H1 (cell line): ENCODE data around the gene SUSD1. TPM values are rescaled to one million over a fixed set of nuclear protein-coding genes. Genes with fewer than 3 reads are reported as not detected.

Experiments used
- CTCF ChIA-PET: fragments of 300-600 bp; sonication (Branson Sonifier 250); formaldehyde crosslinking; loops from one replicate; lab custom pipeline; 2021; ENCODE audit not compliant: partially characterized antibody; lab: Charles Lee
- POLR2A ChIA-PET: fragments of 300-600 bp; sonication (Branson Sonifier 250); formaldehyde crosslinking; loops from one replicate; lab custom pipeline; 2021; ENCODE audit warnings: inconsistent platforms; ENCODE audit not compliant: partially characterized antibody; lab: Charles Lee
- DNase-seq, 2 experiments: peaks; one replicate each; pipeline versions ENCODE4 v3.0.0 to v3.0.0-alpha.2; 2010 to 2022; ENCODE audit warnings: low spot score in 2 of 2, low read depth in 1 of 2, mixed read lengths in 1 of 2
- FAIRE-seq: peaks from 2 replicates; lab custom pipeline; 2011; peaks lifted over from hg19 to GRCh38; lab: Jason Lieb, UNC
- H2AFZ ChIP-seq: 2 replicates; pipeline ENCODE4 v1.8.1; 2012; ENCODE audit warnings: low read length, inconsistent platforms
- H2AK5ac ChIP-seq: 2 replicates; pipeline ENCODE4 v1.6.1; 2013; ENCODE audit warnings: low read depth, low read length
- H2BK120ac ChIP-seq: replicated peaks from 2 replicates; pipeline ENCODE3; 2013; ENCODE audit warnings: low read depth, low read length, inconsistent platforms
- H2BK12ac ChIP-seq: 2 replicates; pipeline ENCODE4 v1.6.1; 2013; ENCODE audit warnings: low read depth, low read length
- H2BK15ac ChIP-seq: 2 replicates; pipeline ENCODE4 v1.6.1; 2013; ENCODE audit warnings: low read length
- H2BK20ac ChIP-seq: 2 replicates; pipeline ENCODE4 v1.6.1; 2013; ENCODE audit warnings: low read length
- H2BK5ac ChIP-seq: 2 replicates; pipeline ENCODE4 v1.6.1; 2013; ENCODE audit warnings: low read depth, low read length
- H3K14ac ChIP-seq: 2 replicates; pipeline ENCODE4 v1.6.1; 2013; ENCODE audit warnings: inconsistent platforms; ENCODE audit not compliant: insufficient read length
- H3K18ac ChIP-seq: 2 replicates; pipeline ENCODE4 v1.6.1; 2013; ENCODE audit warnings: low read length; ENCODE audit errors: extremely low read depth
- H3K23ac ChIP-seq: 2 replicates; pipeline ENCODE4 v1.6.1; 2013; ENCODE audit warnings: inconsistent platforms; ENCODE audit not compliant: insufficient read length
- H3K23me2 ChIP-seq: 2 replicates; pipeline ENCODE4 v1.6.1; 2013; ENCODE audit warnings: low read depth, low read length
- H3K27ac ChIP-seq: 2 replicates; pipeline ENCODE4 v1.6.1; 2011; ENCODE audit warnings: low read depth, low read length, inconsistent platforms
- H3K27me3 ChIP-seq, 4 experiments: replicated peaks in 1 of 4; 1 replicate in 1 of 4; 2 replicates in 3 of 4; pipeline versions ENCODE4 v1.6.1 to v1.8.1; 2011 to 2013; ENCODE audit warnings: low read length in 3 of 4, mild to moderate bottlenecking in 3 of 4, inconsistent platforms in 2 of 4, mixed read lengths in 2 of 4, moderate library complexity in 1 of 4; ENCODE audit not compliant: control insufficient read depth in 3 of 4, insufficient read depth in 3 of 4; ENCODE audit errors: extremely low read depth in 1 of 4
- H3K36me3 ChIP-seq, 4 experiments: 2 replicates each; pipeline versions ENCODE4 v1.6.1 to v1.8.1; 2011 to 2013; ENCODE audit warnings: mild to moderate bottlenecking in 4 of 4, low read length in 3 of 4, moderate library complexity in 2 of 4, control low read depth in 1 of 4, inconsistent platforms in 1 of 4; ENCODE audit not compliant: insufficient read depth in 4 of 4, control insufficient read depth in 2 of 4
- H3K4ac ChIP-seq: replicated peaks from 2 replicates; pipeline ENCODE3; 2013; ENCODE audit warnings: low read length, low read depth, mixed read lengths, inconsistent platforms; ENCODE audit not compliant: insufficient read length
- H3K4me1 ChIP-seq, 4 experiments: replicated peaks in 1 of 4; 1 replicate in 1 of 4; 2 replicates in 3 of 4; pipeline versions ENCODE4 v1.6.1 to v1.8.1; 2011 to 2013; ENCODE audit warnings: low read length in 3 of 4, inconsistent platforms in 2 of 4, mixed read lengths in 1 of 4; ENCODE audit not compliant: insufficient read depth in 4 of 4, control insufficient read depth in 3 of 4
- H3K4me2 ChIP-seq, 2 experiments: 2 replicates each; pipeline versions ENCODE4 v1.6.1 to v1.8.1; 2011 to 2013; ENCODE audit warnings: low read depth in 2 of 2, low read length in 2 of 2, control low read depth in 1 of 2, inconsistent platforms in 1 of 2, mild to moderate bottlenecking in 1 of 2; ENCODE audit not compliant: insufficient read depth in 1 of 2
- H3K4me3 ChIP-seq, 4 experiments: fragments of 200-600, 300-600 bp in 1 of 4; sonication (generic), shearing (Covaris generic), sonication (Bioruptor Twin) in 1 of 4; 2 replicates each; pipeline versions ENCODE4 v1.5.1 to v1.8.1; 2011 to 2016; ENCODE audit warnings: low read length in 4 of 4, low read depth in 3 of 4, control low read depth in 2 of 4, inconsistent platforms in 2 of 4, mild to moderate bottlenecking in 2 of 4, mixed read lengths in 1 of 4, moderate library complexity in 1 of 4; ENCODE audit not compliant: insufficient read depth in 2 of 4; ENCODE audit errors: extremely low read depth in 1 of 4
- H3K56ac ChIP-seq: replicated peaks from 2 replicates; pipeline ENCODE3; 2013; ENCODE audit warnings: low read depth, mild to moderate bottlenecking, mixed read lengths, low read length, inconsistent platforms; ENCODE audit not compliant: insufficient read length
- H3K79me1 ChIP-seq: 2 replicates; pipeline ENCODE4 v1.6.1; 2013; ENCODE audit warnings: low read depth, low read length, control low read depth
- H3K79me2 ChIP-seq, 2 experiments: 2 replicates each; pipeline versions ENCODE4 v1.6.1 to v1.8.1; 2012 to 2013; ENCODE audit warnings: low read length in 2 of 2, mild to moderate bottlenecking in 2 of 2, inconsistent platforms in 1 of 2; ENCODE audit not compliant: insufficient read depth in 2 of 2, control insufficient read depth in 1 of 2
- H3K9ac ChIP-seq, 4 experiments: replicated peaks in 1 of 4; 1 replicate in 1 of 4; 2 replicates in 3 of 4; pipeline versions ENCODE4 v1.6.1 to v1.8.1; 2011 to 2013; ENCODE audit warnings: low read depth in 3 of 4, low read length in 3 of 4, control low read depth in 2 of 4, mild to moderate bottlenecking in 2 of 4, moderate library complexity in 2 of 4, inconsistent platforms in 1 of 4; ENCODE audit errors: extremely low read depth in 1 of 4
- H3K9me3 ChIP-seq, 2 experiments: 2 replicates each; pipeline versions ENCODE4 v1.6.1 to v1.8.1; 2012 to 2013; ENCODE audit warnings: mild to moderate bottlenecking in 2 of 2, moderate library complexity in 2 of 2, control low read depth in 1 of 2, inconsistent platforms in 1 of 2, low read depth in 1 of 2, low read length in 1 of 2, mixed read lengths in 1 of 2; ENCODE audit not compliant: insufficient read depth in 2 of 2
- H4K20me1 ChIP-seq, 2 experiments: replicated peaks in 1 of 2; 2 replicates each; pipeline versions ENCODE3 to v1.8.1; 2011 to 2013; ENCODE audit warnings: inconsistent platforms in 2 of 2, low read length in 2 of 2, mild to moderate bottlenecking in 1 of 2; ENCODE audit not compliant: insufficient read depth in 2 of 2, control insufficient read depth in 1 of 2
- H4K5ac ChIP-seq: 2 replicates; pipeline ENCODE4 v1.6.1; 2013; ENCODE audit warnings: low read length, low read depth, mixed read lengths, inconsistent platforms; ENCODE audit not compliant: insufficient read length
- H4K8ac ChIP-seq: 2 replicates; pipeline ENCODE4 v1.8.0; 2013; ENCODE audit warnings: mild to moderate bottlenecking, moderate library complexity, low read length, inconsistent platforms; ENCODE audit not compliant: insufficient read depth; ENCODE audit errors: extremely low read depth
- H4K91ac ChIP-seq: replicated peaks from 2 replicates; pipeline ENCODE3; 2013; ENCODE audit warnings: low read length, mixed read lengths, inconsistent platforms; ENCODE audit not compliant: insufficient read length
- CTCF ChIP-seq, 3 experiments: IDR thresholded peaks; 1 replicate in 2 of 3; 2 replicates in 1 of 3; pipeline versions ENCODE4 v1.5.1 to v1.6.1; 2011; ENCODE audit warnings: low read length in 3 of 3, mild to moderate bottlenecking in 3 of 3, inconsistent platforms in 2 of 3, low read depth in 1 of 3, moderate library complexity in 1 of 3; ENCODE audit not compliant: insufficient read depth in 1 of 3; ENCODE audit errors: control extremely low read depth in 1 of 3
- KDM4A ChIP-seq: IDR thresholded peaks from one replicate; pipeline ENCODE4 v1.7.1; 2012; ENCODE audit warnings: low read depth, mild to moderate bottlenecking, moderate library complexity, low read length, inconsistent platforms; ENCODE audit not compliant: severe bottlenecking
- POLR2A ChIP-seq, 2 experiments: IDR thresholded peaks; 1 replicate in 1 of 2; 2 replicates in 1 of 2; pipeline ENCODE4 v1.6.1; 2011; ENCODE audit warnings: low read depth in 2 of 2, low read length in 2 of 2, mild to moderate bottlenecking in 2 of 2; ENCODE audit errors: control extremely low read depth in 1 of 2
- POLR2AphosphoS5 ChIP-seq: IDR thresholded peaks from 2 replicates; pipeline ENCODE4 v1.6.1; 2011; ENCODE audit warnings: low read depth, low read length
- TBP ChIP-seq: IDR thresholded peaks from 2 replicates; pipeline ENCODE4 v1.6.1; 2011; ENCODE audit warnings: low read depth, low read length, improper control_type of control experiment
- TEAD4 ChIP-seq: IDR thresholded peaks from 2 replicates; pipeline ENCODE4 v1.6.1; 2012; ENCODE audit warnings: low read depth, low read length, inconsistent platforms, mixed read lengths
- YY1 ChIP-seq: IDR thresholded peaks from 2 replicates; pipeline ENCODE4 v1.6.1; 2011; ENCODE audit warnings: low read depth, mild to moderate bottlenecking, low read length
- WGBS, 2 experiments: shearing (Covaris generic) in 1 of 2; methylation state at CpG; one replicate each; pipeline versions ENCODE4 v1.1.6 to v1.1.7; 2013 to 2015; ENCODE audit warnings: low lambda C conversion rate in 2 of 2, mixed read lengths in 2 of 2, inconsistent platforms in 1 of 2, low coverage in 1 of 2, missing lambda C conversion rate in 1 of 2; ENCODE audit not compliant: insufficient replicate concordance in 2 of 2, insufficient coverage in 1 of 2, insufficient read length in 1 of 2; ENCODE audit errors: extremely low coverage in 1 of 2, missing lambda C conversion rate in 1 of 2; 5-methylcytosine and 5-hydroxymethylcytosine counted together
- polyA plus RNA-seq, 7 experiments: library from polyadenylated mRNA; depleted of rRNA in 3 of 7; stranded (reverse) in 5 of 7; unstranded in 2 of 7; fragments of >200 nt in 5 of 7; fragments of 200-250 nt in 2 of 7; gene quantifications; 1 replicate in 5 of 7; 2 replicates in 1 of 7; 4 replicates in 1 of 7; pipeline versions ENCODE4 v1.2.1 to v1.2.3, GENCODE V29; 2011 to 2013; ENCODE audit warnings: missing spikeins in 2 of 7, mixed read lengths in 2 of 7
- total RNA-seq: library from RNA; stranded (reverse); fragmentation: NEBNext Ultra II Directional; extraction: Animal tissue kit (Norgen Biotek cat#: 25700); gene quantifications from 2 replicates; pipeline ENCODE4 v1.2.1, GENCODE V29; 2021
- TF ChIP-seq, protein P1 (sequence below): IDR thresholded peaks from 2 replicates; pipeline ENCODE4 v1.6.1; 2012; ENCODE audit warnings: low read length, inconsistent platforms
- TF ChIP-seq, protein P2 (sequence below): IDR thresholded peaks from 2 replicates; pipeline ENCODE4 v1.6.1; 2011; ENCODE audit warnings: low read length, improper control_type of control experiment

The SUSD1 gene
- total and polyA plus RNA-seq, 2 of the 8 experiments (the other 6 are each of a cell fraction or from before 2014, with no cell fraction given): 2.8 to 7.2 TPM

DNA sequence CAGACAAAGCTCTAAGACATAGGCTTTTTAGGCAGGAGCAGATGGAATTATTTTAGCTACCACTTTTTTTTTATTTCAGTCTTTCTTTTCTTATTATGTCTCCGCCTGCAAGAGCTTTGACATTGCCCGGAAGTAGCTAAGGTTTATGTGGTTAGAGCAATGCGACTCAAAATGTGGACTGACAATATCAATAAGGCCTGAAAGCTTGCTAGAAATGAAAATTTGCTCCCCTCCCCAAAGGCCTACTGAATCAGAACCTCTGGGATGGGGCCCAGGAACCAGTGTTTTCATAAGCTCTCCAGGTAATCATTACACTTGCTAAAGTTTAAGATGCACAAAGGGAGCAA lies 81.3 kb downstream of the SUSD1 start:
- no peak overlapping the region for H2BK12ac ChIP-seq
- FAIRE-seq: no peak
- H3K36me3 ChIP-seq: peaks cover 0 to 3% (median 0%) of the 10 kb centered on the region in 4 experiments; a peak in 1 of 8 replicates
- H4K20me1 ChIP-seq: no peaks in the 10 kb centered on the region
- no peak overlapping the region for H3K14ac ChIP-seq
- H3K18ac ChIP-seq: no peak overlapping the region
- no peaks in the 10 kb centered on the region for H3K79me2 ChIP-seq
- H2BK15ac ChIP-seq: no peak overlapping the region
- no peak overlapping the region for H2BK120ac ChIP-seq
- no peaks in the 10 kb centered on the region for H3K79me1 ChIP-seq
- WGBS, 2 experiments: 66% methylated on average over 3 of the region's 3 CpGs; no CpG with 5 or more reads in 1 of the 2 experiments
- no peak overlapping the region for H4K91ac ChIP-seq
- no peak overlapping the region for H3K56ac ChIP-seq
- peaks cover 3 to 14% (median 6%) of the 10 kb centered on the region in 4 experiments; a peak in 6 of 7 replicates for H3K4me1 ChIP-seq
- H3K9ac ChIP-seq: no peak overlapping the region
- H3K4me2 ChIP-seq: no peak overlapping the region
- H2AK5ac ChIP-seq: no peak overlapping the region
- H2BK5ac ChIP-seq: no peak overlapping the region
- no peak overlapping the region for H4K5ac ChIP-seq
- H3K4ac ChIP-seq: no peak overlapping the region
- ChIA-PET CTCF (interaction anchor here (0.6 to 2.2 kb wide), 10 partner anchors 9 to 273 kb away, joined by 3 to 9 read pairs (median 3); no protein-coding TSS in a partner anchor), POLR2A (interaction anchor here (0.7 kb wide), 1 partner anchor 19 kb away, joined by 3 read pairs; no protein-coding TSS in a partner anchor)
- no peak overlapping the region for H3K23ac ChIP-seq
- no peak for DNase-seq
- no peak overlapping the region for H3K27ac ChIP-seq
- H2AFZ ChIP-seq: no peak overlapping the region
- H3K23me2 ChIP-seq: no peaks in the 10 kb centered on the region
- no peak overlapping the region for H3K4me3 ChIP-seq
- H2BK20ac ChIP-seq: no peak overlapping the region
- no peak overlapping the region for H4K8ac ChIP-seq
- H3K9me3 ChIP-seq: no peaks in the 10 kb centered on the region; a peak in 1 of 4 replicates
- H3K27me3 ChIP-seq: no peaks in the 10 kb centered on the region
- TF ChIP-seq, protein P1, sequence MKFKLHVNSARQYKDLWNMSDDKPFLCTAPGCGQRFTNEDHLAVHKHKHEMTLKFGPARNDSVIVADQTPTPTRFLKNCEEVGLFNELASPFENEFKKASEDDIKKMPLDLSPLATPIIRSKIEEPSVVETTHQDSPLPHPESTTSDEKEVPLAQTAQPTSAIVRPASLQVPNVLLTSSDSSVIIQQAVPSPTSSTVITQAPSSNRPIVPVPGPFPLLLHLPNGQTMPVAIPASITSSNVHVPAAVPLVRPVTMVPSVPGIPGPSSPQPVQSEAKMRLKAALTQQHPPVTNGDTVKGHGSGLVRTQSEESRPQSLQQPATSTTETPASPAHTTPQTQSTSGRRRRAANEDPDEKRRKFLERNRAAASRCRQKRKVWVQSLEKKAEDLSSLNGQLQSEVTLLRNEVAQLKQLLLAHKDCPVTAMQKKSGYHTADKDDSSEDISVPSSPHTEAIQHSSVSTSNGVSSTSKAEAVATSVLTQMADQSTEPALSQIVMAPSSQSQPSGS: no peak
- TF ChIP-seq POLR2AphosphoS5: no peak
- TF ChIP-seq, protein P2, sequence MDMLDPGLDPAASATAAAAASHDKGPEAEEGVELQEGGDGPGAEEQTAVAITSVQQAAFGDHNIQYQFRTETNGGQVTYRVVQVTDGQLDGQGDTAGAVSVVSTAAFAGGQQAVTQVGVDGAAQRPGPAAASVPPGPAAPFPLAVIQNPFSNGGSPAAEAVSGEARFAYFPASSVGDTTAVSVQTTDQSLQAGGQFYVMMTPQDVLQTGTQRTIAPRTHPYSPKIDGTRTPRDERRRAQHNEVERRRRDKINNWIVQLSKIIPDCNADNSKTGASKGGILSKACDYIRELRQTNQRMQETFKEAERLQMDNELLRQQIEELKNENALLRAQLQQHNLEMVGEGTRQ: no peak
- TF ChIP-seq CTCF (IDR thresholded peaks at IDR 0.05; ENCODE audit: control extremely low read depth in 1 of 3, insufficient read depth in 1 of 3, low read depth in 1 of 3, low read length in 3 of 3): no peak
- no peak for TF ChIP-seq KDM4A
- no peak for TF ChIP-seq POLR2A (IDR thresholded peaks at IDR 0.05; ENCODE audit: control extremely low read depth in 1 of 2, low read depth in 2 of 2, low read length in 2 of 2)
- TF ChIP-seq YY1: no peak
- no peak for TF ChIP-seq TEAD4
- TF ChIP-seq TBP: no peak
